SK-N-DZ (cell line): Measurements from ENCODE around the gene SERINC3. TPM values are rescaled to one million over a fixed set of nuclear protein-coding genes. Genes with fewer than 3 reads are reported as not detected.
"Not testable (repeated sequence)": the region's sequence is repeated elsewhere in the genome, so short reads cannot be mapped to it uniquely, and the experiment has no call there.

Source experiments
- DNase-seq: peaks from one replicate; pipeline ENCODE4 v3.0.0-alpha.2; 2015; ENCODE audit warnings: low spot score
- polyA plus RNA-seq, 2 experiments: library from polyadenylated mRNA; depleted of rRNA; stranded (reverse); fragments of >200 nt; gene quantifications; 2 replicates each; pipeline ENCODE4 v1.2.3, GENCODE V29; 2014

The SERINC3 gene
- 36.5 and 36.8 TPM in 2 replicates for polyA plus RNA-seq (2014; cell fraction: cytosol; rRNA removed)
- polyA plus RNA-seq (2014; cell fraction: nucleus; rRNA removed): 16.3 and 19.1 TPM in 2 replicates

DNA sequence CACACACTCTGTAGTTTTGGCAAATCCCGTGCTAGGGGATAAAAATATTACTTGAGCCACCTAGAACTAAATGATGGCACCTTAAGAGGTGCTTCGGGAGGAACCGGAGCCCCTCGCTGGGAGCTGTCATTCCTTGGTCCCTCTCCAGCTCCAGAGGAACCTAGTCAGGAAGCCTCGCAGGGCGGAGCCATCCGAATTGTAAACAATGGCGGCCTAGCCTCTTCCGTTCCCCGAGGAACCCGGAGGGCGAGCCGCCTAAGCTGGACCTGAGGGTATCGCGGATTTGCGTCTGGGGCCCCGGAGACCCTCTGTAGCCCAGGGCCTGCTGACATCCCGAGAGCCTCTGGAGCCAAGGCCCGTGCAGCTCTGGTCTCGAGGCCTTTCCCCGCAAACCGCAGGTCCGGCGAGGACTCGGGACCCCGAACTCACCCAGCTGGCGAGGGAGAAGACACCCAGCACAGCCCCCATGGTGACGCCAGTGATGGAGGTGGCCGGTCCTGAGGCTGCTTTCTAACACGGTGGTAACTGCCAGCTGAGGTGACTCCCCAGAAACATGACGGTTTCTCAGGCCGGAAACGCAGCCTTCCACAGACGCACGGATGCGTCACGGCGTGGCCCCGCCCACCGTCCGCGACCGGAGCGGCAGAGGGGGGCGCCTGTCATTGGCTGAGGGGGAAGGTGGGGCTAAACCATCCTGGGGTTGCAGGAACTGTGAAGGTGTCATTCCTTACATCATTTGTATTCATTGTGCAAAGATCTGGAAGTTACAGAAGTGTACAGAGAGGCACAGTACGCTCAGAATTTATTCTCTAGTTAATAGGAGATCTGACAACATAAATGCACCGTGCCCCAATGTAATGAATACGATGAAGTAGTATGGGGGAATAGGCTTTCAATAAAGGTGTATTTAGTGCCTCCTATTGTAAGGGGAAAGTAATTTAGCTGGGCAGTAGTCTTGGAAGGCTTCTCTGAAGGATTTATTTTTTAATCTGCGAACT, at the start of gene SERINC3:
TSS of gene SERINC3 (minus strand) at position 587 of the 998 bp plus-strand sequence. CDS start at position 468, 119 bp downstream.
- DNase-seq: peak; percentile 92

DNA sequence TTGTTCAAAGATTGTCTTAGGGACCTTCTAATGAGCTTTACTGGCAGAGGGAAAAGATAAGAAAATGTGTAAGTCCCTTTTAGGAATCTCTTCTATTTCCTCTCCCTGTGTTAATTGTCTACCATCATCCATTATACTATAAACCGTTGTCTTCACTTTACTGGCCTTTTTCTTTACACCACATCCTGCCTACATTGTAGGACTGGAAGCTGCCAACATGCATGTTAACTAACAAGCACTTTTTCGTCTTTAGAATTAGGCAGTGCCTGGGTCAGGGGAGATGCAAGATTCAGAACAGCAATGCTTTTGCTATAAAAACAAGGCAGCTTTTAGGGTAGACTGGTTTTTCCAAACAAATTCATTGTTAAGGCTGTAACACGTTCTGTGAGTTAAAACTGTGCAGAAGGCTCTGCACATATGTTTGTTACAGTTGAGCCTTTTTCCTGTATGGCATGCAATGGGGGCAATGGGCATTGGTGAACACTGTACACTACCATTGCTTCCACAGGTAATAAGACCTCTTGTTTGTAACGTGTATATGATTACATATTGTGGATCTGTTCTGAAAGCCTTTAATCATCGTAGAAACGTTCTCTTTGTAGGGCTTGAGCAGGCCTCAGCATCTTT, 49.6 kb upstream of the SERINC3 start:
- DNase-seq: no peak

DNA sequence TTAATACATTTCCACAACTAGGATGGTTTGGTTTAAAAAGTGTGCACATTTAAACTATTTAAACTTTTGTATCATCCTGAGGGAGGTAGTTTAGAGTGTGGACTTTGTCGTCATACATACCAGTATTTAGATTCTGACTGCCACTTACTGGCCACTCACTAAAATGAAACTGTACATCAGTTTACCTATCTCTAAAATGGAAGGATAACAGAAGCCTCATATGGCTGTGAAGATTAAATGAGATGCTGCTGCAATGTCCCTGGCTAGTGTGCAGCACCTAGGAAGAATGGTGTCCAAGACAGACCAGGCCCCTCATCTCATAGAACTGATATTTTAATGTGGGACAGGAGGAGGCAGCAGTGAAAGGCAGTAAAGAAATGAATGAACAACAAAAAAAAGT, 48.5 kb upstream of the SERINC3 start:
- DNase-seq: no peak

DNA sequence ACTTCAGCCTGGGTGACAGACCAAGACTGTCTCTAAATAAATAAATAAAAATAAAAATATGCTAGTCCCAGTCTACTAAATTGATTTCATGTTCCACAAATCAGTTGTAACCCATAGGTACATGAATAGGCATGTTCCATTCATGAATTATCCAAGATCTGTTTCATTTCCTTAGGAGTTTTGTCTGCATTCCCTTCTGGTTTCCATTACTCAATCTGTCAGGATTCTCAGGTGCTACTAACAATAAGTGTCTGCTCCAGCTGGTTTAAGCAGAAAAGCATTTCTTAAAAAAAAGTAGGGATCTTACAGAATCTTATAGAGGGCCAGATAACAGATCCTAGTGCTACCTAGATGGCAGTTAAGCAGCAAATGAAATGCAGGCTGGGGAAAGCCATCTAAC, 44.9 kb upstream of the SERINC3 start:
- no peak for DNase-seq

DNA sequence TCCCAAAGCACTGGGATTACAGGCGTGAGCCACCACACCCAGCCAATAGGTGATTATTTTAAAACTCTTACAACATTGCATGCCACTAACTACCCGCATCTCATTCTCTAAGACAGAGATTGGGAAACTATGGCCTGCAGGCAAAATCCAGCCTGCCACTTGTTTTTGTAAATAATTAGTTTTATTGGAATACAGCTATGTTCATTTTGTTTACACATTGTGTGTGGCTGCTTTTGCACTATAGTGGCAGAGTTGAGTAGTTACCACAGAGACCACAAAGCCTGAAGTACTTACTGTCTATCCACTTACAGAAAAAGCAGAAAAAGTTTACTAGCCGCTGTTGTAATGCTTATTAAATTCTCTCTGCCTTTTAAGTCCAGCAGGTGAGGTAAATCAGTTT, 44.1 kb upstream of the SERINC3 start:
- DNase-seq: no peak

DNA sequence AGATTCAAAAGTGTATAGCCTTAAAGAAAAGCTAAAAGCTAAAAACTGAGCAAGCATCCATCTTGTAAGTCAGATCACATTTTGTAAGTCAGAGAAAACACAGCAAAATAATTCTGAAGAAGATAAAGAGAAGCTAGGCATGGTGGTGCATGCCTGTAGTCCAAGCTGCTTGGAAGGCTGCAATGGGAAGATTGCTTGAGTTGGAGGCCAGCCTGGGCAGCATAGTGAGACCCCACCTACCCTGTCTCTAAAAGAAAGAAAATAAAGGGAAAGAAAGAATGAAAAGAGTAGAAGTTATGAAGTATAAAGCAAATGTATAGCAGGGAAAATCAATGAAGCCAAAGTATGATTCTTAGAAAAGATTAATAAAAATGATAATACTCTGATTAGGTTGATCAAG, 40.0 kb upstream of the SERINC3 start:
- DNase-seq: no peak

DNA sequence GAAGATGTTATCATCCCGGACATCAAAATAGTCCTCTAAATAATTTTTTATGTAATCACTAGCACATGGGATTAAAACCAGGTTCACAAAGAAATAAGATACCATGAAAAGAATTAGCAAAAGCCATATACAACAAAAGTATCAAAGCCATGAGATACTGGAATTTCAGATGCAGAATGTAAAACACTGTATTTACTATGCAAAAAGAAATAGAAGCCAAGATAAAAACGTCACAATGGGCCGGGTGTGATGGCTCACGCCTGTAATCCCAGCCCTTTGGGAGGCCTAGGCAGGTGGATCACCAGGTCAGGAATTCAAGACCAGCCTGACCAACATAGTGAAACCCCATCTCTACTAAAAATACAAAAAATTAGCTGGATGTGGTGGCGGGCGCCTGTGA, 38.9 kb upstream of the SERINC3 start:
- not testable (repeated sequence) for DNase-seq

DNA sequence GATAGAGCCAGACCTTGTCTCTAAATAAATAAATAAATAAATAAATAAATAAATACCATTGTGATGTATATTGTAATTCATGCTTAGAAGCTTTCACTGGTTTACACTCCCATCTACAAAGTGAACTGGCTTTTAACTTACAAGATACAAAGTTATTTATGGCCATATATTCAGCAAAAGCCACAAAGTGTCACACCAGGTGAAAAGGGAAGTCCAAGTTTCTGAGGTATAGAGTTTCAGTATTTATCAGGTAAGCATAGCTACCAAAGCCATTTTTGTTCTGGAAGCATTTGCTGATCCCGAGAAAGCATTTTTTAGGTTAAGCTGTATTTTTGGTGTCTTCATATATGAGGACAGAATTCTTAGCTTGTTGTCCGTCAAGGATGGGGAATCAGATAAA, 38.4 kb upstream of the SERINC3 start:
- no peak for DNase-seq

DNA sequence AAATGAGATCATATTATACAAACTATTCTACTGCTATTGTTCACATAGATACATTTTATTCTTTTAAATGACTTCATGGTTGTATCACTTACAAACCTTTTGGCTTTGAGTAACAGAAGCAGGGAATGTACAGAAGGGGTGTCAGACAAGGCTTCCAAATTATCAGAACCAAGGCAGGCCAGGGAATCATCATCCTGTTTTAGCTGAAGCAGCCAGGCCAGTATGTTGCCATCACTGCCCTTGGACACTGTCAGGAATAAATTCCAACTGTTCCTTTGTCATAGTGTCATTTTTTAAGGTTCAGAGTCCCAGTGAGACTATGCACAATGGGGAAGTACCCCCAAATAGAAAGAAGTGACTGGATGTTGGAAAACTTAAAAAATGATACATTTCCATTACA, 37.4 kb upstream of the SERINC3 start:
- no peak for DNase-seq

DNA sequence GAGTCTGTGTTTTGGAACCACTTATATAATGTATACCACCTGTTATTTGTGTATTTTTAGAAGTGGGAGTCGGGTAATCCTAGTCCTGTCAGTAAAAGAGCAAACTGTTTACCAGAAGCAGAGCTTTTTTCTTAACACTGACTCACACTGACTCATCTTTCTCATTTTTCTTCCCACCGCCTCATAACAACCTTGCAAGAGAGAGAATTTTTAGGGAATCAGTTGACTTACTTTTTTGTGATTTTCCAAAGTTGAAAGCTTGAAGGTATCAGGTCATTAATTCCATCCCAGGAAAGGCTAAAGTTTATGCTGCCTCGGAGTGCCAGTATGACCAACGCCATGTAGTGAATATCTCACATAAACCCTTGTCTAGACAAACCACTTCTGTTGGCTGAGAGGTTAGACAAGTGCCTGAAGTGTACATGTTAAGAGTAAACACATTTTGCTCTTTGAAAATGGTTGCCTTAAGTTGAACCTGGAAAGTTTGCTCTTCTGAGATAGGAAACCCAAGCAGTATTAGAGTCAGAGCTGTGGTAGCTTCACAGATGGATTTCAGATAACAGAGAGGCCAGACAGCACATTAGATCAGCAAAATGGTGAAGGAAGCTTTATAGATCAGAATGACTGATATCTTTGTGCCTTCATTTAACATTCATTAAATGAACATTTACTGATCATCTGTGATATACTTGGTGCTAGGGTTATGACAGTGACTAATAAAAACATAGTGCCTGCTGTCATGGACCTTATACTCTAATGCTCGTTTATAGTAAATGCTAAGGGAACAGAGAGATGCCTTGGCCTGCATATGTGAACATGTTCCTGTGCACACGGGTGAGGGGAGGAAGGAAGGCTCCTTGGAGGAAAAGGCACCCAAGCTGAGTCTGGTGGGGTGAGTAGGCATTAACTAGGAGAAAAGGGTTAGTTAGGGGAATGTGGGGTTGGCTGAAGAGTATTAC, 31.4 kb upstream of the SERINC3 start:
- peak; percentile 36 for DNase-seq

DNA sequence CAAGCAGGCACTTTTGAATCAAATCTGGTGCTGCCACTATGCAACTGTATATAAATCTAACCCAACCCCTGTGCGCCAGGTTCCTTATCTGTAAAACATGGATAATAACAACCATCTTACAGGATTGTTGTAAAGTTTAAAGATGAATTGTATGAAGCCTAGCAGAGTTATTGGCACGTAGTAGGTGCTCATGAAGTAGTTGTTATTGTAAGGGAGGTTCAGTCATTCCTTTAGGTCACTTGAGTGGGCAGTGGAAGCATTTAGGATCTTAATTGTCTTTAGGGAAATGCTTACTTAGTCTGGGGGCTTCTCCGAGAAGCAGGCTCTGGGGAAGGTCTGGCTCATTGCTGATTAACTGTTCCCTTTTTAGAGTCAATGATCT, 30.7 kb upstream of the SERINC3 start:
- no peak for DNase-seq

DNA sequence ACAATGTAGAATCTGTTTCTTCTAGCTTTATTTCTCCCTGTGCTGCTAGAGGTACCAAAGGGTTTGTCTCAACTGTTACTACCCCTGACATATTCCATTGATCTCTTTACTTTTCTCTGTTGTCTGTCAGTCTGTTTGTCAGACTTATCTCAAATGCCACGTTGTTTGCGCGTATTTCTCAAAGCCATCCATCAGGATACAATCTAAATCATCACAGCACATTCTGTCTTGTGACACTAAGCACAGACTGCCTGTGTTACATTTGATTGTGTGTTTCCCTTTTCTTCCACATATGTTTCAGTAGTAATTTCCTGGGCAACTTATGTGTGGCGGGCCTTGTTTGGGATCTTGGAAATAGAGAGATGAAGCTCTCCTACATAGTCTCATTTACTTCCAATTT, 30.2 kb upstream of the SERINC3 start:
- DNase-seq: no peak

DNA sequence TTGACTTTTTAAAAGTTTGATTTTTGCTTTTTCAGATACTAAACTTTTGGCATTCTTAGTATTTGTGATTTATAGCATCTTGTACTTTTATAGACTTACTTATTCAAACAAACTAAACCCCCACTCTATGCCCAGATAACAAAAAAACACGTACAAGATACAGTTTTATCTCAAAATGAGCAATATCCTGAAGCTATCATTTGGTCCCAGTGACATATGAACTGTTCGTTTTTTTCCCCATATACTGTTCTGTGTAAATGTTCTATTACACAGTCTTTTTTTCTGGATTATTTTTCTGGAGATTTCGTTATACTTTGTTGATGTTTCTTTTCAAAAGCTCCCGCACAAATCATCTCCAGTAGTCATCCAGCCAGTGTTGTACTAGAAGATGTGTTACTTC, 27.3 kb upstream of the SERINC3 start:
- no peak for DNase-seq

DNA sequence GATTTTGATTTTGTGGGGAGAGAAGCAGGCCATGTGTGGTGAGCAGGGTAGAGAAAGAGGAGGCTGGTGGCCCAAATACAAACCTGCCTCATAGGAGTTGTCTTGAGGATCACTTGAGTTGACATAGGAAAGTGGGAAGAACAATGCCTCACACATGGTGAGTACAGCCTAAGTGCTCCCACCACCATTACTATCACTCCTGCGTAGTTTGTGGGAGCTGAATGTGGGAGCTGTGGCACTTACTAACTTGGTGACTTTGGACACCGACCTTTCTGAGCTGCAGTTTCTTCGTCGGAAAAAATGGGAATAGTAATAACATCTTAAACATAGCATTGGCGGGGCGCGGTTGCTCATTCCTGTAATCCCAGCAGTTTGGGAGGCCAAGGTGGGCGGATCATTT, 25.5 kb upstream of the SERINC3 start:
- DNase-seq: no peak

DNA sequence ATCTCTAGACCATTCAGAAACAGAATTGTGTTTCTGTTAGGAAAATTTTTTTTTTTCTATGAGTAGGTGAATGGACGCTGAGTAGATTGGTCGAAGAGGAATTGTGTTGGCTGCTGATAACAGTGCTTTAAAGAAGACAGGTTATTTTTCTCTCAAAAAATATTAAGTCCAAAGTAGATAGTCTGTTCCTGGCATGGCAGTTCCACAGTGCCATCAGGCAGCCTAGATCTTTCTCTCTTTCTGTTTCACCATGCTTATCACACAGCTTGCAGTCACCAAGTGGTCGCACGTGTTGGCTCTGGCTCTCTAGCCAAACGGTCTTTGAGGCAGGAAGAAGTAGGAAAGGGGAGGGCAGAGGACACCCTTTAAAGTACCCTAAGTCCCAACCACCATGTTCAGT, 22.4 kb upstream of the SERINC3 start:
- DNase-seq: no peak

DNA sequence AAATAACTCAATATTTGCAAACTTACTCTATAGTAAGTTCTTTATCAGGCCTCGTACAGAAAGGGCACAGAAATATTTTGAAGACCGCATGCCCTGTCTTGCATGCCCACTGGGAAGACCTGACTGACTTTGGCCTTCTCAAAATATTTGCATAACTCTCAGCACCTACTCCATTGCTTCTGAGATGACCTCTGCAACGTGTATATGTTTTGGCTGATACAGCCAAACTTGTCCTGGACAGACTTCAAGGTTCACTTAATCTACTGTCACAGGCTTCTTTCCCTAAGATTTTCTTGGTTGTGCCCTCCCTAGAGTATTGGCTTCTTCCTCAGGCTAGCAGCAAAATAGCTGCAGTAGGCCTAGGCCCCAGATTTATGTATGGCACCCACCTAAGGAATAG, 21.5 kb upstream of the SERINC3 start:
- DNase-seq: no peak

DNA sequence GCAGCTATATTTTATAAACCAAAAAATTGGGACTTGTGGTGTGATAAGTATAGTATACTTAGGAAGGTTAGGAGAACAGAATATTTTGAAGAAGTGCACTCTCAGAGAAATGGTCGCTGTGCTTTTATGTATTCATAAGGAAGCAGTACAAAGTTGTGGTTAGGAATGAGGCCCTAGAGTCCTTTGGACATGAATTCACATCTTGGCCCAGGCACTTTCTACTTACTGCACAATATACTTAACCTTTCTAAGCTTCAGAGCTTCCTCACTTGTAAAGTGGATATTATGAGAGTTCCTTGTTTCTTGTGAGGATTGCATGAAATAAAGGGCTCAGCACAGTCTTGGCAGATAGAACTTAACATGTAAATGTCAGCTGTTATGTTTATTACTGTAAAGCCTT, 21.0 kb upstream of the SERINC3 start:
- DNase-seq: no peak

DNA sequence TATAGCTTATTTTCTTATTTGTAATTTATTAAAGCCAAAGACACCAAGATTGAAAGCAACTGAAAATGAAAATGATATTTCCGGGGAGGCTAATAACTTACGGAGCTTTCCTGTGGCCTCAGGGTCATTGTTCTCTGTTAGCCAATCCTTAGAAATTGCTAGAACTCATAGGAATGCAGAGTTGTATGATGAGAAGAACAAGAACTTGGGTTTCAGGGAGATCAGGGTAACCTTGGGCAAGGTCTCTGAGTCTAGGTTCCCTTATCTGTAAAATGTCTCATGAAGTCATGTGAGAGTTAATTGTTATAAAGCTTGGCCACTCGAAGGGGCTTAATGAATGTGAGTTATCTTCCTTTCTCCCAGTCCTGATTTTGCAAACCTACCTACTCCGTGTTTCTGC, 20.1 kb upstream of the SERINC3 start:
- no peak for DNase-seq

DNA sequence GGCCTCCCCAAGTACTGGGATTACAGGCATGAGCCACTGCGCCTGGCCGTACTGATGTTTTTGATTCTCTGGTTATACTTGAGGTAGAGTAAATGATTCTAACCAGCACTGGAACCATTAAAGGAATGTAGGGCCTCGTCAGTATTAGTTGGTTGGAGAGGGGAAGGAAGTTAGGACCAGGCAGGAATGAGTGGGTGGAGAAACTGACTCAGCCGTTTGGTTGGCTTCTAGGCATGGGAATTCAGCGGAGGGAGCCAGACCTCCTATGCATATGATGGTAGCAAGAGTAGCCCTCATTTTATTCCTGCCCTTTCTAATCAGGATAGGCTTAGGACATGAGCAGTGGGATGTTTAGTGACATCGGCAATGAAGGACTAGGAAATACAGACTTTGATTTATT, 19.0 kb upstream of the SERINC3 start:
- DNase-seq: no peak

DNA sequence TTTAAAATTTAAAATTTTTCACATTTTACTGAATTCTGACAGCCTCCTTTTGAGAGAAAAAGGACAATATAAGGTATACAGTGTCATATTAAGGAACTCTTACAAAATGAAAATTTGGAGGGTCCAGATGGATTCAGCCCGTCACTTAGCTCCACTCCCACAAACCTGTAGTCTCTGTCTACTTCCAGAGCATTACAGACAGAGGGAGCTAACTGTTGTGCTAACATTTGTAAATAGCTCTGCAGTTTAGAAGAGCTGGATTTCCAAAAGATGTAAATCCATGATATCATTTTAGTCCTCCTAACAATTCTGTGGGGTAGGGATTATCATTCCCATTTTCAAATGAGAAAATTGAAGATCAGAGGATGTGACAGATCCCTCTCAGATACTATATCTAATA, 16.1 kb upstream of the SERINC3 start:
- DNase-seq: no peak

DNA sequence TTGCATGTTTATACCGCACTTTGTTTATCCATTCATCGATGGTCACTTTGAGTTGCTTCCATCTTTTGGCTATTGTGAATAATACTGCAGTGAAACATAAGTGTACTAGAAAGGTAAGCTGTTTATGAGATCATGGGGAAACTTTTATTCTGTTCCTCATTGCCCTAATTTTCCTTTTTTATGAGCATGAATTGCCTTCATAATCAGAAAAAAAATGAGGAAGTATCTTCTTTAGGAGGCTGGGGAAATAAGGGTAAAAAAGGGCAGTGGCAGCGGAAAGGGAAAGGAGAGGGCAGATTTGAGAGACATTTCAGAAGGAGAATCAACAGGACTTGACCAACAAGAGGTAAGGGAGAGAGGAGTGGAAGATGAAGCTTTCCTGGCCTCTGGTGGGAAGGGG, 14.3 kb upstream of the SERINC3 start:
- DNase-seq: no peak

DNA sequence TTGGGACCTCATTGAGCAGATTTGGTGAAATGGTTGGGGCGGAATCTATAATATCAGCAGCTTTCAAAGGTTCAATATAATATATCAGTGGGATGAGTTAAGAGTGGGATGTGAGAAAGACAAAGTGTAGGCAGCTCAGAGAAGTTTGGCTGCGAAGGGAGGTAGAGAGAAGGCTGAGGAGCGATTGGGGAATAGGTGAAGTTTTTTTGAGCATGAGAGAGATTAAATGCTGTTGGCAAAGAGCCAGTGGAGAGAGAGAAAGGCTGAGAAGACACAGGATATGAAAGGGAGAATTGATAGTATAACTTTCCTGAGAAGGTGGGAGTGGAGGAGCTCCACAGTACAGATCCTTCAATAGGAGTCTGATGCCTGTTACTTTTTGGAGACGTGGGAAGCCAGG, 12.1 kb upstream of the SERINC3 start:
- no peak for DNase-seq
